ENCODE measurements around the gene TELO2.

The TELO2 gene

DNA sequence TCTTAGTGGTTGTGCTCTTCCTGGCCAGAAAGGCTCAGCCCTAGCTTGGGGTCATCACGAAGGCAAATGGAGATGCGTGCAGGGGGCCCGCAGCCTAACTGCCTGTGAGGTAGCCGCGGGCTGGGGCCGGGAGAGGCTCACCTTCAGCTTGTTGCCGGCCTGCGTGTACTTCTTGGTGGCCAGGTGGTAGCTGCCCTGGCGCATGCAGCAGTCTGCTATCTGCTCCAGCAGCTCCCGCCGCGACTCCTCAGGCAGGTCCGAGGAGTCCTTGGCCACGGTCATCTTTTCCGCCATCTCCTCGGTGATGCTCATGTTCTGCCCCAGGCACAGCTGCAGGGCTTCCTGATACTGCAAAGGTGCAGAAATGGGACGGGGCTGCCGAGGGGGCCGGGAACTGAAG lies 27.3 kb downstream of the TELO2 start:
- FAIRE-seq (no peak), DNase-seq (ENCODE audit: insufficient read length, low spot score) (no peak)
- no peak for TF ChIP-seq POLR2A (IDR thresholded peaks at IDR 0.05; ENCODE audit: low read depth, low read length)

DNA sequence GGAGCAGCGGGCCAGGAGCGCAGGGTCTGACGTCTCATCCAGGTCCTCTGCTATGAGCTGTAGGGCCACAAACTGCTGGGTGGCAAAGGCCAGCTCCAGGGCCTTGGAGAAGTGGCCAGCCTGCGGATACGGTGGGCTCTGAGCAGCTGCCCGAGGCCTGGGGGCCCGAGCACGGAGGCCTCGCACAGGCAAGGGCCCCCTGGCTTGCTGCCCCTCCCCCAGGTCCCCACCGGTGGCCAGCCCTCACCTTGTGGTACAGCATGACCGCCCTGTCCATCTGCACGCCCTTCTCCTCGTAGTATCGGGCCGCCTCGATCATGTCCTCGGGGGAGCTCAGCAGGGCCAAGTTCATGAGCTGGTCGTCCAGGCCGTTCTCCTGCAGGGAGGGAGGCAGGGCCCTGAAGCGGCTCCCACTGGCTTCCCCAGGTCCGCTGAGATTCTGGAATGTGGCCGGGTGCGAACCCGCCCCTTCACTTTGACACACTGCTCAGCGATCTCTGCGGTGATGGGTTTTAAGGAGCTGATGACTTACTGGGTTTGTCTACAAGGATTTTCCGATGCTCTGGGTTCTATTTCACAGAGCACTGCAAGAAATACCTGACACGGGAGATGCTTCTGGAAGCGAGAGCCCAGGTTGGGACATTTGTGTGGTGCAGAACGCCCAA lies 30.6 kb downstream of the TELO2 start:
- no peak for DNase-seq (ENCODE audit: insufficient read length, low spot score)
- no peak for FAIRE-seq
- no peak for TF ChIP-seq POLR2A (IDR thresholded peaks at IDR 0.05; ENCODE audit: low read depth, low read length)

DNA sequence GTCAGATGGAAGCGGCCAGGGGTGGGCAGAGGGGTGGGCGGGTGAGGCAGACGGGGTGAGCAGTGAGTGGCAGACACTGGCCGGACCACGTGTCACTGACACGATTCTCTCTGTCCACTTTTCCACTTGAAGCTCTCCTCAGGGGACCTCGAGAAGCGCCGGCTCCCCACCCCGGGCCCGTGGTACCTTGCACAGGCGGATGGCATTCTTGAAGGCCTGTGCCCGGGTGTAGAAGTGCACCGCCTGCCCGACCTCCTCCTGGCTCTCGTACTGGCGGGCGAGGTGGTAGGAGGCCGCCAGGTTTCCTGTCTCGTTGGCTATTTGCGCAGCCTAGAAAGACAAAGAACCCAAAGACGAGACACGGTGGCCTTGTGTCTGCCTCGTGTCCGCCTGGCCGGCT lies 31.2 kb downstream of the TELO2 start:
- FAIRE-seq (no peak), DNase-seq (ENCODE audit: insufficient read length, low spot score) (no peak)
- TF ChIP-seq POLR2A (IDR thresholded peaks at IDR 0.05; ENCODE audit: low read depth, low read length) = no peak

DNA sequence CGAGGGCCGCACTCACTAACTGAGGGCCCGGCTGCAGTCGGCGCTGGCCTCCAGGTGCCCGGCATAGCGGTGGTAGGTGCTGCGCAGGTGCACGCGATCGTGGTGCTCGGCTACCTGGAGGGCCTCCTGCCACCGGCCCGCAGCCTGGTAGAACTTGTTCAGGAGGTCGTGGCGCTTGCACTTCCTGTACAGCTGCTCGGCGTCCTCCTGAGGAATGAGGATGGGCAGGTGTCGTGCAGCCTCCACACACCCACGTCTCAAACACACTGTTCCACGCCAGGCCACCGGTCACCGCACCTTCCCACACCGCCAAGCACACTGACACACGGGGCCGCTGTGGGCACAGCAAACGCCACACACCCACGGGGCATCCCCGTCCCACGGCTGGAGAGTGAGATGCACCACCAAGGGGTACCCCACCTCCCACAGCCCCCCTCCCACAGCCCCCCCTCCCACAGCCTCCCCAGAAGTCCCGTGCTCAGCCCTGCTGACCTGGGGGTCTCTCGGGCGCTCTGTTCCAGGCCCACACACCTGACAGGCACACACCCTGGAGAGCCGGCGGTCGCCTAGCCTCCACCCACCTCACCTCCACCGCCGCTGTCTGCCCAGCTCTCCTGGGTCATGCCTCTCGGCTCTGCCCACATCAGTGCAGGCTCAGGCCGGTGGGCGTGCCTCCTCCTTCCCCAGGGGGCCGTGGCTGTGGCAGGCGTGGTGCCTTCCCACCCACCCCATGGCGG lies 32.9 kb downstream of the TELO2 start:
- DNase-seq (ENCODE audit: insufficient read length, low spot score) (no peak), FAIRE-seq (no peak)
- TF ChIP-seq POLR2A (IDR thresholded peaks at IDR 0.05; ENCODE audit: low read depth, low read length) = no peak

DNA sequence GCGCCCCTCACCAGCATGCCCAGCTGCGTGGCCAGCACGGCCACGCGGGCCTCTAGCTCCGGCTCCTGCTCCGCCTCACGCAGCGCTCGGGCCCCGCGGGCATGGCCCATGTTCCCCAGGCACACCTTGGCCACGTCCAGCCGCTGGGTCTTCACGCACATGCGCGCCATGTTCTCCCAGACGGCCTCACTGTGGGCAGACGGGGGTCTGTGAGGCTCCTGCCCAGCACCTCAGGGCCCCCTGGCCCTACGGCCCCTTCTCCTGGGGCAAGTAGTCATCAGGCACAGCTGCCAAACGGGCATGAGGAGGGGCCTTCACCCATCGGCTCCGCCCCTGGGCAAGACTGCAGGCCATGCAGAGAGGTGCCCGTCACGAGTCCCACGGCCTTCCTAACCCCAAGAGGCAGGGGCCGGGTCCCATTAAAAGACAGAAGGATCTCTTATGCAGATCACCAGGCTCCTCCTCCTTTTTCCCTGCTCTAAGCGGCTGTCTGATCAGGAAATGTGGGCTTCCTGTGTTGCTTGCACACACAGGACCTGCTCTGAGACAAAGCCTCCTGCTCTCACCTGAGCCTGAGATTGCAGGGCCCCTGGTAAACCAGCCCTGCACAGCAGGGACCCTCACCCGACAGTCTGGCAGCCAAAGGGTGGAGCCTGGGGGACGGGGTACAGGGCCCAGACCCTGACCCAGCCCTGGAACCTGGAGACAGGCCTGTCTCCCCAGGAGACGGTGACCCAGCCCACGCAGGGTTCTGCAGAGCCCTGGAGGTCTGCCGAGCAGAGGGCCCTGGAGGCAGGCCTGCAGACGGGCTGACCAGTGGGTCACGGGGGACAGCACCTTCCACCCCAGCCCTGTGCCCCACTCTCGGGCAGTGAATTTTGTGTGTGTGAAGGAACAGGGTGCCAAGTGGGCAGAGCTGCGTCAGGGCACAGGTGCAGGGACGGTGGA lies 33.7 kb downstream of the TELO2 start:
- TF ChIP-seq POLR2A (IDR thresholded peaks at IDR 0.05; ENCODE audit: low read depth, low read length) = no peak
- FAIRE-seq = no peak

DNA sequence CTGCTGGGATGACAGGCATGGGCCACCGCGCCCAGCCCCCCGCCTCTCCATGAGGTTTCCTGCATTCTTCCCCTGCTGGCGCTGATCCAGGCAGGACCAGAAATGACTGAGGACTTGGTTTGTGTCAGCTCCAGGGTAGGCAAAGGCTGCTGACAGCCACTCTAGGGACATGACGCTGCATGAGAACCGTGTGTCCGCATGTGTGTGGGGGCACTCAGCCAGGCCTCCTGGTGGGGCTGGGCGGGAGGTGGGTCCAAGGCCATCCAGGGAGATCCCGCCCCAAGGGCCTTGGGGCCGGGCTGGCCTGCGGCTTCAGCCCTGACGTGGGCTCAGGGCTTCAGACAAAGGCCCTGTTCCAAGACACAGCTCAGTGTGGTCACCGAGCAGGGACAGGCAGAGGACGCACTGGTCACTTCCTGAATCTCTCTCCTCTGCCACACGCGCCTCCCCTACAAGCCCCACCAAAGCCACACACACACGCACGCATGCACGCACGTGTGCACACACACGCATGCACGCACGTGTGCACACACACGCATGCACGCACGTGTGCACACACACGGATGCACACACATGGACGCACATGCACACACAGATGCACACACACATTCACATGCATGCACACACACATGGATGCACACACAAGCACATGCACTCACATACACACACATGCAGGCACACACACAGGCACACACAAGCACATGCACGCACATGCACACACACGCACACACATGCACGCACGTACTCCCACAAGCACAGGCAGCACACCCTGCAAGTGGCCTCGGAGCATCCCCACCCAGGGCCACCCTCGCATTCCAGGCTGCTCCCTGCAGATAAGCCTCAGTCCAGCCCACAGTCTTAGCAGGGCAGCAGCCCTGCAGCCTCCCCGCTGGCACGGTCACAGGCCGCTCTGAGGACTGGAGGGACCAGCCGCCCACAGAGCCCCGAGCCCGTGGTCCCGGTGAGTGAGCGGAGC lies 35.0 kb downstream of the TELO2 start:
- FAIRE-seq (no peak), DNase-seq (ENCODE audit: insufficient read length, low spot score) (no peak)
- no peak for TF ChIP-seq POLR2A (IDR thresholded peaks at IDR 0.05; ENCODE audit: low read depth, low read length)

More for the DNA sequence above, 33.7 kb downstream of the TELO2 start:
- DNase-seq (ENCODE audit: insufficient read length, low spot score) = no peak

DNA sequence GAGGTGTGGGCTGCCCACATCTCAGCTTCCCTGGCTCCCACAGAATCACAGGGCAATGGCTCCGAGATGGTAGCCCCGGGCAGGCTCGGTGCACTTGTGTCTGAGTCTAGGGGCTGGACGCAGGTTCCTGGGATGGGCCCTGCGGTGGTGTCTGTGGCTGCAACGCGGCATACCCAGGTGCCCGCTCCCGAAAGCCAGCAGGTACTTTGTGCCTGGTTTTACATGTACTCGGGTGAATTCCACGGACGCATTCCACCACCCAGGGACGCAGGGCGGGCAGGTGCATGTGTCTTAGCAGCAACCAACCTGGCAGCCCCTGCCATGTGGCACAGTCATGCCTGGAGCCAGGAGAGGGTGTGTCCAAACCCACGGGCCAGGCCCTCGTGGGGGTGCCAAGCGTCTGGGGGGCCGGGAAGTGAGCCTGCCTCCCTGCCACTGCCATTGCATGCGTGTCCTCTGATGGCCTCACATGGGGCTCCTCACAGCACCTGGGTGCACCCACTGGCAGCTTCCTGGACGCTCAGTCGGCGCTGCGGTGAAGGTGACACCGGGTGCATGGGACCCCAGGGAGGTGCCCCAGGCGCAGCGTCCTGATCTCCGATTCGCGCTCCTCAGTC lies 35.9 kb downstream of the TELO2 start:
- no peak for DNase-seq (ENCODE audit: insufficient read length, low spot score)
- no peak for TF ChIP-seq POLR2A (IDR thresholded peaks at IDR 0.05; ENCODE audit: low read depth, low read length)
- FAIRE-seq = no peak

DNA sequence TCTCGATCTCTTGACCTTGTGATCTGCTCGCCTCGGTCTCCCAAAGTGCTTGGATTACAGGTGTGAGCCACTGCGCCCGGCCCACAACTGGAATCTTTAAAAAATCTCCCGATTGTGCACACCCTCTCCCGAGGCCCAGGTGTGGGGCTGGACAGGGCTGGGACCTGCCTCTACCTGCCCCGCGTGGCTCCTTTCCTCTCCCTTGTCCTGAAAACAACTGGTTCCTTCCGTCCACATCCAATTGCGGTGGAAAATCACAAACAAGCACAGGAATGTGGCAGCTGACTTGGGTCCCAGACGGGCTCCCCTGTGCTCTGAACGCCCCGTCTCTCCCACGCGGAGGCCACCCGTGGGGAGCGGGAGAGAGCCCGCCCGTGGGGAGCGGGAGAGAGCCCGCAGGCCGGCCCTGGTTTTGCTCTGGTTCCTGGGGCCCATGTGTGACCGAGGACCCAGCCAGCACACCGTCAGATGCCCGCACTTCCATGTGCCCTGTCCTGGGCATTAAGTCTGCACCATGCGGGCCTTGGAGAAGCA lies 37.3 kb downstream of the TELO2 start:
- FAIRE-seq (no peak), DNase-seq (ENCODE audit: insufficient read length, low spot score) (no peak)
- no peak for TF ChIP-seq POLR2A (IDR thresholded peaks at IDR 0.05; ENCODE audit: low read depth, low read length)

DNA sequence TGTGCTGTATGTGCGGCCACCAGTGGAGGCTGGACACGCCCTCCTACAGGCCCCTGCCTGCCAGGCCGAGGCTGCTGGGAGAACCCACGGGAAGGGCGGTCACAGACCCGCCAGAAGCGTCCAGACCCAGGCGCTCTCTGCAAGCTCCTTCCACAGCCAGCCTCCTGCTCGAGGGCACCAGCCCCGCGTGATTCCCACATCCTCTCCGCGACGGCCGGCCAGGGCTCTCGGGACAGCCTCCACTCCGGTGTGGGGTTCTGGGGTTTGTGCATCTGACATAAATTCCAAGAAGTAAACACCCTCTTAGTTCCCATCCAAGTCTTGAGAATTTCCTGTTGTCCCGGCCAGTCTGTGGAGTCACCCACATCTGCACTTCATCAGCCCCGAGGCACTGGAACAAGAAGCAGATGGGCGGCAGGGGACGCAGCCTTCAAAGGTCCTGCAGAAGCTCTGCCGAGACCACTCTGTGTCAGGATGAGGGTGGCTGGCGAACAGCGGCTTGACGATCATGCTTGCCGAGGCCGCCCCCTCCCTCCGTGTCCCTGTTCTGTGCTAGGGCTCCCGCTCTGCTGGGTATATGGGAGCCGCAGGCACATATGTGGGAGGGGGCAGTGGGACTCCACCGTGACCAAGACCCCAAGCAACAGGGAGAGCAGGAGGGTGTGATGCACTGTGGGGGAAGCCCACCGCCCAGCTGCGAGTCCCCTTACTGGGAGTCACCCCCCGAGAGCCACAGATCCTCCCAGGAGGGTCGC lies 37.9 kb downstream of the TELO2 start:
- DNase-seq (ENCODE audit: insufficient read length, low spot score) (no peak), FAIRE-seq (no peak)
- TF ChIP-seq POLR2A (IDR thresholded peaks at IDR 0.05; ENCODE audit: low read depth, low read length) = no peak

DNA sequence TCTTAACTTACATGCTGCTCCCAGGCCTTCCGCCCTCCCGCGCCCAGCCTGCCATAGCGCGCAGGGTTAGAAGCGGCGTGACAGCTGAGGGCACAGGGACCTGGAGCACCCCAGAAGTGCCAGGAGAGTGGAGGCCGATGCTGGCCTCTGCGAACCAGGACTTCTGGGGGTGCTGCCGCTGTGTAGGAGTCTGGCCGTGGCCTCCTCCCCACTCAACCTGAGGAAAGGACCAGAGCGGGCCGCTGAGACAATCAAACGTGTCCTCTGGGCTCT lies 38.4 kb downstream of the TELO2 start:
- FAIRE-seq (no peak), DNase-seq (ENCODE audit: insufficient read length, low spot score) (no peak)
- no peak for TF ChIP-seq POLR2A (IDR thresholded peaks at IDR 0.05; ENCODE audit: low read depth, low read length)

DNA sequence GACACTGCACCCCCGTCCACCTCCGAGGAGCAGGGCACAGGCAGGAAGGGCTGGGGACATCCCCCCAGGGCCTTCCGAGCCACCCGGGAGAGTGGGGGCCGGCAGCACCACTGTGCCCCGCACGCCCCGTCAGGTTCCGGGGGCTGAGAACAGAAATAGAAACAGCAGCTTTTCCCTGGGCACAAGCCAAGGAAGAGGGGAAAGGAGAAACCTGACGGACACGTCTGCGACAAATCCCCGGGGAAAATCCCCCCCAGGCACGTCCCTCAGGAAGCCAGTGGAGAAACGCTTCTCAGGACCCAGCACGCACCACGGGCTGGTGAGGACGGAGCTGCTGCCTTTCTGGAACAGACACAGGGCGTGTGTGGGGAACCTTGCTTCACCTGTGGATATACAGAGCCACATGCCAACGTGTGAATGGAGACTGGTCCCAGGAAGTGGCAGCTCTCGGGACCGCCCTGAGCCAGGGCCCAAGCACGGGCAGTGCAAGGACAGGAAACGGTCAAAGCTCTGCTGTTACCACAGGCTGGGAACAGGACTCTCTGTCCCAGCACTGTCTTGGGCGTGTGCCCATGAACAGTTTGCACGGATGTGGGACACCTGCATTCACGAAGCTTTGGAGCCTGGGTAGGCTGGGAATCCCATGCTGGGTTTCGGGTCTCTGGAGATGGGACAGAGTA lies 39.1 kb downstream of the TELO2 start:
- no peak for FAIRE-seq
- no peak for TF ChIP-seq POLR2A (IDR thresholded peaks at IDR 0.05; ENCODE audit: low read depth, low read length)
- DNase-seq (ENCODE audit: insufficient read length, low spot score) = no peak

DNA sequence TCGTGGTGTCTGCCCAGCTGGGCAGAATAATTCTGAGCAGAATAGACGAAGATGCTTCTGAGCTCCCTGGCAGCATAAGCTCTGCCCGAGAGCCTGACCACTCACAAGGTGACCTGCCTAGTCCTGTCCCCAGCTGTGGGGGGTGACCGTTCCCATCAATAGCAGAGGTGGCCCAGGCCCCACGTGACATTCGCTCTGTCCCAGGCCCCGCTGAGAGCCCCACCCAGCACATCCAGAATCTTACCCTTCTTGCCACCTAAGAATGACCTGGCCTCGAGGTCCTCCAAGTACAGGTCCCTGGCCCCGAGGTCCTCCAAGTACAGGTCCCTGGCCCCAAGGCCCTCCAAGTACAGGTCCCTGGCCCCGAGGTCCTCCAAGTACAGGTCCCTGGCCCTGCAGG lies 39.6 kb downstream of the TELO2 start:
- no peak for DNase-seq (ENCODE audit: insufficient read length, low spot score)
- no peak for TF ChIP-seq POLR2A (IDR thresholded peaks at IDR 0.05; ENCODE audit: low read depth, low read length)

More for the DNA sequence above, 39.6 kb downstream of the TELO2 start:
- FAIRE-seq = no peak
